Trophoblast cell (in vitro differentiated cells and primary cell): ENCODE data around the gene OR1E1.
"Not testable (repeated sequence)": the region's sequence is repeated elsewhere in the genome, so short reads cannot be mapped to it uniquely, and the experiment has no call there.

Experiments used
- DNase-seq, 2 donors: peaks; one replicate each; pipeline ENCODE4 v3.0.0-alpha.2; 2016
- H2AFZ ChIP-seq: 2 replicates; pipeline ENCODE4 v1.6.1; 2013; ENCODE audit warnings: low read length, moderate library complexity, mild to moderate bottlenecking; ENCODE audit not compliant: insufficient read depth, poor library complexity
- H2AK5ac ChIP-seq: 2 replicates; pipeline ENCODE4 v1.6.1; 2013; ENCODE audit warnings: mild to moderate bottlenecking, low read length
- H2BK120ac ChIP-seq: 2 replicates; pipeline ENCODE4 v1.6.1; 2013; ENCODE audit warnings: low read length, mild to moderate bottlenecking, moderate library complexity; ENCODE audit not compliant: insufficient read depth, poor library complexity
- H2BK12ac ChIP-seq: 2 replicates; pipeline ENCODE4 v1.6.1; 2013; ENCODE audit warnings: mild to moderate bottlenecking, low read length, moderate library complexity
- H2BK5ac ChIP-seq: 2 replicates; pipeline ENCODE4 v1.6.1; 2013; ENCODE audit warnings: low read length, low read depth, moderate library complexity, mild to moderate bottlenecking; ENCODE audit not compliant: poor library complexity
- H3K14ac ChIP-seq: 2 replicates; pipeline ENCODE4 v1.6.1; 2013; ENCODE audit warnings: mild to moderate bottlenecking, low read length
- H3K18ac ChIP-seq: 2 replicates; pipeline ENCODE4 v1.6.1; 2013; ENCODE audit warnings: mild to moderate bottlenecking, low read length
- H3K23ac ChIP-seq: 2 replicates; pipeline ENCODE4 v1.6.1; 2013; ENCODE audit warnings: low read length
- H3K27ac ChIP-seq: 2 replicates; pipeline ENCODE4 v1.5.1; 2013; ENCODE audit warnings: low read depth, mild to moderate bottlenecking, inconsistent platforms, low read length, moderate library complexity
- H3K27me3 ChIP-seq: 2 replicates; pipeline ENCODE4 v1.6.1; 2013; ENCODE audit warnings: inconsistent platforms, mild to moderate bottlenecking, low read length, moderate library complexity; ENCODE audit not compliant: insufficient read depth
- H3K36me3 ChIP-seq, 2 experiments: 1 replicate in 1 of 2; 2 replicates in 1 of 2; pipeline ENCODE4 v1.6.1; 2013; ENCODE audit warnings: low read length in 2 of 2, mild to moderate bottlenecking in 2 of 2, moderate library complexity in 1 of 2; ENCODE audit not compliant: insufficient read depth in 2 of 2, control insufficient read depth in 1 of 2
- H3K4ac ChIP-seq: 2 replicates; pipeline ENCODE4 v1.6.1; 2013; ENCODE audit warnings: low read depth, mild to moderate bottlenecking, low read length, moderate library complexity
- H3K4me1 ChIP-seq, 2 experiments: 1 replicate in 1 of 2; 2 replicates in 1 of 2; pipeline ENCODE4 v1.6.1; 2013; ENCODE audit warnings: low read length in 2 of 2, mild to moderate bottlenecking in 2 of 2, moderate library complexity in 1 of 2; ENCODE audit not compliant: insufficient read depth in 2 of 2, control insufficient read depth in 1 of 2
- H3K4me2 ChIP-seq: 2 replicates; pipeline ENCODE4 v1.6.1; 2013; ENCODE audit warnings: inconsistent platforms, mild to moderate bottlenecking, low read length, moderate library complexity
- H3K4me3 ChIP-seq: 2 replicates; pipeline ENCODE4 v1.5.1; 2013; ENCODE audit warnings: mild to moderate bottlenecking, low read depth, low read length, inconsistent platforms
- H3K79me1 ChIP-seq: one replicate; pipeline ENCODE4 v1.6.1; 2013; ENCODE audit warnings: low read length
- H3K79me2 ChIP-seq: 2 replicates; pipeline ENCODE4 v1.6.1; 2013; ENCODE audit warnings: low read length, mild to moderate bottlenecking; ENCODE audit not compliant: control insufficient read depth, insufficient read depth, poor library complexity
- H3K9ac ChIP-seq: 2 replicates; pipeline ENCODE4 v1.6.1; 2013; ENCODE audit warnings: mild to moderate bottlenecking, low read length
- H3K9me3 ChIP-seq: 2 replicates; pipeline ENCODE4 v1.6.1; 2013; ENCODE audit warnings: low read depth, mild to moderate bottlenecking, control low read depth, inconsistent platforms, low read length; ENCODE audit not compliant: insufficient read depth
- H4K12ac ChIP-seq: 2 replicates; pipeline ENCODE4 v1.6.1; 2013; ENCODE audit warnings: low read depth, mild to moderate bottlenecking, low read length, moderate library complexity
- H4K8ac ChIP-seq: 2 replicates; pipeline ENCODE4 v1.6.1; 2013; ENCODE audit warnings: low read depth, mild to moderate bottlenecking, low read length, moderate library complexity
- H4K91ac ChIP-seq: one replicate; pipeline ENCODE4 v1.6.1; 2013; ENCODE audit warnings: low read depth, mild to moderate bottlenecking, low read length, moderate library complexity
- WGBS: extraction: QIAGEN DNeasy Blood & Tissue Kit; methylation state at CpG from one replicate; pipeline ENCODE4 v1.1.7; 2013; ENCODE audit warnings: missing lambda C conversion rate; ENCODE audit not compliant: insufficient read length, insufficient coverage; ENCODE audit errors: extremely low coverage; 5-methylcytosine and 5-hydroxymethylcytosine counted together

OR1E1 gene

GRCh38 chr17:3412216-3412615 is 14.0 kb upstream of the OR1E1 start:
- not testable (repeated sequence) for H3K18ac ChIP-seq, DNase-seq, H3K79me2 ChIP-seq, H4K8ac ChIP-seq, H3K36me3 ChIP-seq, H3K4me3 ChIP-seq, H3K4me2 ChIP-seq, H2BK120ac ChIP-seq, H4K91ac ChIP-seq, H2BK5ac ChIP-seq, H2AK5ac ChIP-seq, H3K23ac ChIP-seq, H3K9me3 ChIP-seq, H2AFZ ChIP-seq, H3K27ac ChIP-seq, H2BK12ac ChIP-seq, H3K4me1 ChIP-seq, H4K12ac ChIP-seq, H3K4ac ChIP-seq, H3K14ac ChIP-seq, H3K27me3 ChIP-seq, H3K79me1 ChIP-seq, H3K9ac ChIP-seq
- no CpG with 5 or more reads among the region's 16 CpGs for WGBS

- Histone ChIP-seq H3K4ac (no peak within 1 kb of the TSS), H2AK5ac (no peak within 1 kb of the TSS), H2BK120ac (no peak within 1 kb of the TSS), H3K27ac (no peak within 1 kb of the TSS), H3K36me3 (no peaks in the 10 kb centered on the region), H2AFZ (no peak within 1 kb of the TSS), H3K9ac (no peak within 1 kb of the TSS), H2BK12ac (no peak within 1 kb of the TSS), H3K79me2 (no peaks in the 10 kb centered on the region), H3K14ac (no peak within 1 kb of the TSS), H3K79me1 (no peaks in the 10 kb centered on the region), H3K23ac (no peak within 1 kb of the TSS), H4K8ac (no peak within 1 kb of the TSS), H4K12ac (no peak within 1 kb of the TSS), H2BK5ac (no peak within 1 kb of the TSS), H3K27me3 (no peaks in the 10 kb centered on the region), H3K18ac (no peak within 1 kb of the TSS), H3K9me3 (peaks cover 2% of the 10 kb centered on the region), H3K4me2 (no peak within 1 kb of the TSS), H3K4me3 (no peak within 1 kb of the TSS), H3K4me1 (no peaks in the 10 kb centered on the region), H4K91ac (no peak within 1 kb of the TSS)
- no CpG with 5 or more reads among the region's 3 CpGs for WGBS
- DNase-seq = no peak
These were observed 12.9 kb upstream of the OR1E1 start, which contains the start of gene OR3A3 for GRCh38 chr17:3411070-3411469. Gene OR3A3, plus strand, starts transcription at chr17:3411370.

GRCh38 chr17:3403856-3404255 is 5.6 kb upstream of the OR1E1 start:
- H2BK120ac ChIP-seq, H3K4me1 ChIP-seq, H3K79me1 ChIP-seq, H3K18ac ChIP-seq, H3K14ac ChIP-seq, H3K23ac ChIP-seq, H3K9me3 ChIP-seq, H2BK5ac ChIP-seq, H2BK12ac ChIP-seq, H2AFZ ChIP-seq, H4K8ac ChIP-seq, H3K4me3 ChIP-seq, DNase-seq, H4K91ac ChIP-seq, H3K27ac ChIP-seq, H3K9ac ChIP-seq, H3K4me2 ChIP-seq, H3K4ac ChIP-seq, H3K27me3 ChIP-seq, H2AK5ac ChIP-seq, H4K12ac ChIP-seq, H3K79me2 ChIP-seq, H3K36me3 ChIP-seq: not testable (repeated sequence)
- no CpG with 5 or more reads among the region's 1 CpG for WGBS

GRCh38 chr17:3401786-3402185 is 3.6 kb upstream of the OR1E1 start:
- Histone ChIP-seq H3K4me2 (no peak overlapping the region), H2BK5ac (no peak overlapping the region), H3K9me3 (peaks cover 6% of the 10 kb centered on the region), H3K4me1 (no peaks in the 10 kb centered on the region), H3K23ac (no peak overlapping the region), H3K4ac (no peak overlapping the region), H3K18ac (no peak overlapping the region), H2AFZ (no peak overlapping the region), H2AK5ac (no peak overlapping the region), H3K4me3 (no peak overlapping the region), H4K91ac (no peak overlapping the region), H4K12ac (no peak overlapping the region), H3K14ac (no peak overlapping the region), H2BK120ac (no peak overlapping the region), H3K27me3 (no peaks in the 10 kb centered on the region), H4K8ac (no peak overlapping the region), H3K9ac (no peak overlapping the region), H3K79me1 (no peaks in the 10 kb centered on the region), H3K36me3 (no peaks in the 10 kb centered on the region), H3K79me2 (no peaks in the 10 kb centered on the region), H2BK12ac (no peak overlapping the region), H3K27ac (no peak overlapping the region)
- peak; percentile 7 to 80 for DNase-seq
- WGBS = no CpG with 5 or more reads among the region's 2 CpGs
